ENCODE data around the gene BOD1.

BOD1 gene

GRCh38 chr5:173640156-173640804 is 23.8 kb upstream of the BOD1 start:
- DNase-seq, result no peak

GRCh38 chr5:173638126-173639040 is 21.9 kb upstream of the BOD1 start:
- no peak for DNase-seq

- DNase-seq, result no peak
Measured at GRCh38 chr5:173637340-173637739, 20.9 kb upstream of the BOD1 start.

- no peak for DNase-seq
Measured at GRCh38 chr5:173634465-173634983, 18.1 kb upstream of the BOD1 start.

GRCh38 chr5:173633304-173633703 is 16.9 kb upstream of the BOD1 start:
- no peak for DNase-seq

GRCh38 chr5:173631478-173631877 is 15.0 kb upstream of the BOD1 start:
- DNase-seq, result no peak

GRCh38 chr5:173630724-173631365 is 14.4 kb upstream of the BOD1 start:
- no peak for DNase-seq

GRCh38 chr5:173629628-173630027 is 13.2 kb upstream of the BOD1 start:
- no peak for DNase-seq

- no peak for DNase-seq
Measured at GRCh38 chr5:173628501-173628900, 12.1 kb upstream of the BOD1 start.

- no peak for DNase-seq
Measured at GRCh38 chr5:173627860-173628392, 11.5 kb upstream of the BOD1 start.

GRCh38 chr5:173627271-173627670 is 10.8 kb upstream of the BOD1 start:
- DNase-seq, result no peak

- peak; percentile 56 to 84 for DNase-seq
Measured at GRCh38 chr5:173626505-173626820, 10.0 kb upstream of the BOD1 start.

GRCh38 chr5:173625673-173626504 is 9.4 kb upstream of the BOD1 start:
- peak in 1 of 2 experiments; percentile 50 for DNase-seq

GRCh38 chr5:173625261-173625660 is 8.8 kb upstream of the BOD1 start:
- no peak for DNase-seq

GRCh38 chr5:173624282-173624681 is 7.8 kb upstream of the BOD1 start:
- DNase-seq, result no peak

GRCh38 chr5:173623789-173624188 is 7.3 kb upstream of the BOD1 start:
- DNase-seq, result no peak

GRCh38 chr5:173623296-173623771 is 6.9 kb upstream of the BOD1 start:
- DNase-seq, result no peak

- DNase-seq, result no peak
Measured at GRCh38 chr5:173622183-173623047, 6.0 kb upstream of the BOD1 start.

- no peak for DNase-seq
Measured at GRCh38 chr5:173620784-173621183, 4.3 kb upstream of the BOD1 start.

GRCh38 chr5:173618927-173619519 is 2.6 kb upstream of the BOD1 start:
- peak; percentile 44 to 74 for DNase-seq
